NCI-H1105 (cell line): Measurements from ENCODE around the gene RBBP6.

Experiments
- DNase-seq: peaks from one replicate; lab custom pipeline; 2025; lab: John Stamatoyannopoulos, UW

RBBP6 gene

DNA sequence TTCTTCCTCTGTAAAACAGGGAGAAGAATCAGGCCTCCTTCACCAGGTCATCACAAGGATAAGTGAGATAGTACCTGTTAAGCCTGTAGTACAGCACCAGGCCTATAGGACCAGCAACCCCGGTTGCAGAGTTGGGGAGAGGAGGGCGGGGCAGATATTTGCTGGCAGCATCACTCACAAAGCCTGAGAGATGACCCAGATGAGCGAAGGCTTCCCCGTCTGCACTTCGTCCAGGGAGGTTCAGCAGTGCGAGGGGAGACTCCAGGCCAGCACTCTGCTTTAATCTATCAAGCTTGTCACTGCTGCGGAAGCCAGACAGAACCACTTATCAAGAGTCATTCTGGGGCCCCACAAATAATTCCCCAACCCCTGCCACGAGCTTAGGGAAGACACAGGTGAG lies 15.8 kb upstream of the RBBP6 start:
- no peak for DNase-seq

DNA sequence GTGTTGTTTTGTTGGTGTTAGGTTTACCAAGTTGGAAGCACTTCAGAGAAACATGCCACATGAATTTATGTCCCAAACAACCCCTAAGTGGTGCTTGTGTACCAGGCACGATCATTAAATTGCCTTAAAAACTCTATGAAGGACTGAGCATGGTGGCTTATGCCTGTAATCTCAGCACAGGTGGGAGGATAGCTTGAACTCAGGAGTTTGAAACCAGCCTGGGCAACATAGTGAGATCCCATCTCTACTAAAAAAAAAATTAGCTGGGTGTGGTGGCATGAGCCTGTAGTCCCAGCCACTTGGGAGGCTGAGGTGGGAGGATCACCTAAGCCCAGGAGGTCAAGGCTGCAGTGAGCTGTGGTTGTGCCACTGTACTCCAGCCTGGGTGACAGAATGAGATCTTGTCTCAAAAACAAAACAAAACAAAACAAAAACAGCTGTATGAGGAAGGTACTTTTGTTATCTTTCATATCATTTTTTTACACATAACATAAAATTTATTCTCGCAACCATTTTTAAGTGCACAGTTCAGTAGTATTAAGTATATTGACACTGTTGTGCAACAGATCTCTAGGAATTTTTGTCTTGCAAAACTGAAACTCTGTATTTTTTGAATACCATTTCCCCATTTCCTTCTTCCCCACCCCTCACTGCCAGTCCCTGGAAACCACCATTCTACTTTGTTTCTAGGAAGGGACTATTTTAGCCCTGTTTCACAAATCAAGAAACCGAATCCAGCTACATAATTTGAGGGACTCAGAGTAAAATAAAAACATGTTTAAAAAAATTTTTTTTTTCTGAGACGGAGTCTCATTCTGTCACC lies 14.3 kb upstream of the RBBP6 start:
- DNase-seq, result no peak

DNA sequence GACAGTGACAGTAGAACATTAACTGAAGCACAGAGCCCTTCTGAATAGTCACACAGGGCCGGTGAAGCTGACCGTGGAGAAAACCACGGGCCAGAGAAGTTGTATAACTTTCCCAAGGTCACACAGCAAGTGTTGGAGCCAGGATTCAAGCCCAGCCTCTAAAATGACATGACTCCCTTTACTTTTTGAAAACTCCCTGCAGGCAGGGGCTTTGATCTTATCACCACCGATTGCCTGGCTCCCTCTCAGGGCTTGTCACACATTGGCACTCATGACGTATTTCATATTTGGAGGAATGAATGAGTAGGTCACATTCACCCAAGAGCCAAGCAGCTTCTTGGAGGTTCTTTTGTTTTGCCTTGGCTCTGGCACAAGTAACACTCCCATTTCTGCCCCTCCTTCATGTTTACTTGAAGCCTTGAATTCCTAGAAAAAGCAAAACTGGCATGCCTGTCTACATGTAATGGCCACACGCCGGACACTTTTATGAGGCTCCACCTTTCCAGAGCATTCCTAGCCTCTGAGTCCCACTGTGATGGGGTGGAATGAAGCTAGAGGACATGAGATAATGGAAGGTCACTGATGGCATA lies 13.3 kb upstream of the RBBP6 start:
- DNase-seq, result no peak

DNA sequence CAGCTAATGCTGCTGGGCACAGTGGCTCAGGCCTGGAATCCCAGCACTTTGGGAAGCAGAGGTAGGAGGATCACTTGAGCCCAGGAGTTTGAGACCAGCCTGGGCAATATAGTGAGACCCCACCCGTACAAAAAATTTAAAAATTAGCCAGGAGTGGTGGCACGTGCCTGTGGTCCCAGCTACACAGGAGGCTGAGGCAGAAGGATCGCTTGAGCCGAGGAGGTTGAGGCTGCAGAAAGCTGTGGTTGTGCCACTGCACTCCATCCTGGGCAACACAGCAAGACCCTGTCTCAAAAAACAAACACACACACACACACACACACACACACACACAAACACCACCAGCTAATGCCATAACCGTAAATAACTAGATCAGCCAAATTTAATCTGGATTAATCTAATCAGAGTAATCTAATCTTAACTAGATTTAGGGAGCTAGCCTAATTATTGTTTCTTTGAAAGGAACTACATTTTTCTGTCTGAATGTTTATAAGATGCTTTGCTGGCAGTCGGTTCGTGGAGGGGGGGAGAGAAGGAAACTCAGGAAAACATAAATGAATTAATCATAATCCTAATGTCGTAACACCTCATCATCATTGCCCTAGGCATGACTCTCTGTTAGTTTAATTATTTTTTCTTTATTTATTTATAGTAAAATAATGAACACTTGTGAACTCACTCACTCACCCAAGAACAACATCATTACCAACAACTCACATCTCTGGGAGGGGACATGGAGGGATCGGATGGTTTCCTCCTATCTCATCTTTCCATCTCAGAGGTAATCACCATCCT lies 12.5 kb upstream of the RBBP6 start:
- DNase-seq, result no peak

DNA sequence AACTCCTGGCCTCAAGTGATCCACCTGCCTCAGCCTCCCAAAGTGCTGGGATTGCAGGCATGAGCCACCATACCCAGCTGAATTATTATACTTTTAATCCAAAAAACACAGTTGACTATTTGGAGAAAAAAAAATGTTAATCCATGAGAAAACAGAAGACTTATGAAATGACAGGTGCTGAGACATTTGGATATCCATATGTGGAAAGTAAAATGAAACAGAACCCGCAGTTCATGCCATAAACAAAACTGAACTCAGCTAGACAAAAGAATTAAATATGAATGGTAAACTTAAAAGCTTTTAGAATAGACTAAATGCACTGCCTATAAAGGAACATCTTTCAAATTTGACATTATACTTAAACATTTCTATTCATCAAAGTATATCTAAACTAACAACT lies 8.2 kb upstream of the RBBP6 start:
- no peak for DNase-seq

DNA sequence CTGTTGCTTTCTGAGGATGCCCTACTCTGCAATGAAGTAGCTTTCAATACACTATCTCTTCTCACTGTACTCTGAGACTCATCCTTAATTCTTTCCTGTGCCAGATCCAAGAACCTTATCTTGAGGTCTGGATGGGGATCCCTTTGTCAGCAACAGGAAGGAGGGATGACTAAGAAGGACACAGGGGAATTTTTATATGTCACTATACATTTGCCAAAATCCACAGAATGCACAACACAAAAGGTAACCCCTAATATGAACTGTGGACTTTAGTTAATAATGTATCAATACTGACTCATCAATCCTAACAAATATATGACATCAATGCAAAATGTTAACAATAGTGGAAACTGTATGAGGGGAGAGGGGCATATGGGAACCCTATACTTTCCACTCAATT lies 4.7 kb upstream of the RBBP6 start:
- DNase-seq, result no peak

DNA sequence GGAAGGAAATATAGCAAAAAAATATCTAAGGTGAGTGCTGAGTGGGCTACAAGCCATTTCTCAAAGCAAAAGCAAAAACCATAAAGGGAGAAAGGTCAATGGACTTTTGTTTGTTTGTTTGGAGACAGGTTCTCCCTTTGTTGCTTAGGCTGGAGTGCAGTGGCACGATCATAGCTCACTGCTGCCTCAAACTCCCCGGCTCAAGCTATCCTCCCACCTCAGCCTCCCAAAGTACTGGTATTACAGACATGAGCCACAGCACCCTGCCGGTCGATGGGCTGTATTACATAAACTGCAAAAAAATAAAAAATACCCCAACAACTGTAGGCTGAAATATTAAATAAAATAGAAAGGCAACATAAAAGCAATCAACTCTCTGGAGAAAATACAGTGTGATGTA lies 3.5 kb upstream of the RBBP6 start:
- no peak for DNase-seq

DNA sequence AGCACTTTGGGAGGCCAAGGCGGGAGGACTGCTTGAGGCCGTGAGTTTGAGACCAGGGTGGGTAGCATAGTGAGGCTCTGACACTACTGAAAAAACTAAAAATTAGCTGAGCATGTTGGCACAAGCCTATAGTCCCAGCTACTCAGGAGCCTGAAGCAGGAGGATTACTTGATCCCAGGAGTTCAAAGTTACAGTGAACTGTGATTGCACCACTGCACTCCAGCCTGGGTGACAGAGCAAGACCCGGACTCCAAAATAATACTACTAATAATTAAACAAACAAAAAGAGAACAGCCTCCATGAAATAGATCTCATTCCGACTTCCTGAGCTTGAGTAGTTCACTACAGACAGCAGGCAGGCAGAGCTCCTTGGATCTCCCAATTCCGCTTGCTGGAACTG lies 2.7 kb upstream of the RBBP6 start:
- DNase-seq, result no peak

DNA sequence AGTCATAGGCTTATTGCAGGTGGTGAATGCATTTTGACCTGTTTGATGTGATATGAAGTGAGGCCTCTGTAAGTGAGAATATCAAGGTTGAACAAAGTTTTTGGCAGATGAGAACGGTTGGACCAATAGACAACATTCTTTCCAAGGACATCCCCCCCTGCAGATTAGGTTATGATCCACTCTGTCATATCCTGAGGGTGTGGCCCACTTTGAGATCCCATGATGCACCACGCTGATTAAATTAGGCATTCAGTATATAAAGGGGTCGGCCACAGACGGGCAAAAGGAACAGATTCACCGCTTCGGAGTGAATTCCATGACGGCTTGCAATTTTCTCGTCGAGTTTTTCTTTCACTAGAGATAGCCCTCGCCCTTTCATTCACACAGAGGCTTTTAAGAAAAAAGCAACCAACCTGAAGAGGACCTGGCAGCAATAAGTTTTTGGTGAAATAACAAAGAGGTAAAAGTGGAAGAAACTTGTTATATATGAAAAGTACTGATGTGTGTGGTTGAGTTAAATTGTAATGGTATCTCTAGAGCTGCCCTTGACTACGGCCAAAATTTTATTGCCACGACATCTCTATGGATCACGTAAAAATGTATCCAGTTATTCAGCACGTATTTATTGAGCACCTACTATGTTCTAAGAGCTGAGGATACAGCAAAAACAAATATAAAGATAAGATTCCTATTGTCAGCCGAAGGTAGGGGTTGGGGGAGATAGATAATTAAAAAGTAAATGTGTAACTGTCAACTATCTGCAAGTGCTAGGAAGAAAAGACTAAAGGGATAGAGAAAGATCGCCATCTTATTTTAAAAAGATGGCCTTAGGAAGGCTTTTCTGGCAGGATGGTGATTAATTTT lies 1.7 kb upstream of the RBBP6 start:
- no peak for DNase-seq

DNA sequence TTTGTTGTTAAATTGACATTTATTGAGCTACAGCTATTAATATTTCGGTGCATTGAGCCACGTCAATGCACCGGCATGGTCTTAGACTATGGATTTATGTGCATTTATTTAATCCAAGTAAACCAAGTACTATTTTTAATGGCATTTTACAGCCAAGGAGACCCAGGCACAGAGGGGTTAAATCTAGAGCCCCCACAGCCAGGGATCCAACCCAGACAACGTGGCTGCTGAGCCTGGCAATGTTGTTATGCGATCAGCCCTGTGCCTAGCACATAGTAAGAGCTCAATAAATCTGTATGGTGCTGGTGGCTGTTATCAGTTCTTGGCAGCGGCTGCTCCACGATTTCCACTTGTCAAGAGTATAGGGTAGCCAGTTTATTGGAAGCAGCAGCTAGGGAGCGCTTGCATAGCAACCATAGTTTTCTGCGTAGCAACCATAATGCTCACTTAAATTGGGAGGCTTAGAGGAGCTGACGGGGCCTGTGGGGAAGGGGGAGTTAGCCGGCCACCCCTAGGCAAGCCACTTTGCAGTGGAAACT lies 541 bp upstream of the RBBP6 start:
- peak; percentile 67 for DNase-seq

DNA sequence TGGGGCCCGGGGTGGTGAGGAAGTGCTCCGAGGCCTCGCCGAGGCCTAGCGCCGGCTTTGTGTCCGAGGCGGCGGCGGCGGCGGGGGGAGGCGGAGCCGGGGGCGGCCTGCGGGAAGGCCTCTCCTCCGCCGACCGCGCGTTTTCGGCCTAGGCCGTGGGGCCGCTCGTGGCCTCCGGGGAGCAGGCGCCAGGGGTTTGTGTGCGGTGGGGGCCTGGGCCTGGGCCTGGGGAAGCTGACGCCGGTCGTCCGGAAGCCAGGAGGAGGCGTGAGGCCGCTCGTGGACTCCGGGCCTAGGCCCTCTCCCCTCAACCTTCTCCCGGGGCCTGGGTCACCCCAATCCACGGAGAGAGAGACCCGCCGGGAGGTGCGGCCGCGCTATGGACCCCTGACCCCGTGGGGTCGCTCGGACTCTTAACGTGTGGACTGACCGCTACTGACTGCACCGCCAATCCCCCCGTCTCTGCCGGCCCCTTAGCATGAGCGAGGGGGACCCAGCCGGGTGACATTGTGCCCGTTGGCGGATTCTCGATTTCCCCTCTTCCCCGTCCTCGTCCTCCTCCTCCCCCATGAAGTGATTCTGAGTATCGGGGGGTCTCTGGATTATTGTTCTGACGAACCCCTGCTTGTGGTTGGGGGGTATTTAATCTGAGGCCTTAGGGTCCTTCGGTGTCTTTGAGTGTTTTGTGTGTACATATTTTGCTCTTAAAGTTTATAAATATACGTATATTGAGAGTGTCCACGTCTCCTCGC lies 660 bp downstream of the RBBP6 start:
- no peak for DNase-seq

DNA sequence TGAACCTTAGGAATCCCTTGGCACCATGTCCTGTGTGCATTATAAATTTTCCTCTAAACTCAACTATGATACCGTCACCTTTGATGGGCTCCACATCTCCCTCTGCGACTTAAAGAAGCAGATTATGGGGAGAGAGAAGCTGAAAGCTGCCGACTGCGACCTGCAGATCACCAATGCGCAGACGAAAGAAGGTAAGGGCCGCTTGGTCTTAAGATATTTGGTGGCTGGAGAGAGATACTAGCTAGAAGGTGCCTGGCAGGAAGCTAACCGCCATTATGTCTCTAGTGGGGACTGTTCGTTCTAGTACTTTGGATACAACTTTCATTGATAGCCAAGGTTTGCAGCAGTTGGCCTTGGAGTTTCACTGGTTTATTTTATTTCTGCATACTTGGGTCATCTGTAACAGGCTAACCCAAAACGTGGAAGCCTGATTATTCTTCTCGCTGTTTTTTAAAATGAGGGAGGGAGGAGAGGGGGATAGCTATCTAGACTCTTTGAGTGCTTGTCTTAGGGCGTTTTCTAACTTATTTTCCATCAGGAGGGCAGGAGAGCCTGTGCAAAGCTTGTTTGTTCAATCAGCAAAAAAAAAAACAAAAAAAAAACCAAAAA lies 1.3 kb downstream of the RBBP6 start:
- no peak for DNase-seq

DNA sequence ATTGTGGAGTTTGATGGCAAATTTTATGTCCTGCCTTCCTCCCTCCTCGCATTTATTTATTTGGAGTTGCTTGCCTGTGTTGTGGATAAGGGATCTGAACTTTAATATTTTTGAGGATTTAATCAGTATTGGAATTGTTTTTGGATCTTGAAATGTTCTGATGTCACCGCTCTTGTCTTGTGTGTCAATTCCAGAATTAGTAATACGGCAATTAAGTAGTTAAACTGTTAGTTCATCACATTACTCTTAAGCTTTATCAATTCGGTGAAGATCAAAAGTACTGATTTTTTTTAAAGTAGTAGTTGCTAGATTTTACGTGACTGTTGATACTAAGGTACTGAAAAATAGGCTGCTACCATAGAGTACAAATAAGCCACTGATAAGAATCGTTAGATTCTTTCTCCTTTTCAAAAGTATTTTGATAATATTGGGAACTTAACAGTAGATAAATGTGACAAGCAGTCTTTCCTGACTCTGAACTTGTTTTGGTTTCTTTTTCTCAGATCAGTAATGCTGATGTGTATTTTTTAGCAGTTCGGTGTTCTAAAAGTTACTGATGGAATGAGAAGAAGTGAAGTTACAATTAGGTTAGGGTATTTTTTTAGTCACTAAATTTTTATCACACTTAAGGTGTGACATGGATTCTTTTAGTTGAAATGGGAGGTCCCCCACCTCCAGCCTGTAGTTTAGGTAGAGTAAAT lies 2.0 kb downstream of the RBBP6 start:
- DNase-seq, result no peak

DNA sequence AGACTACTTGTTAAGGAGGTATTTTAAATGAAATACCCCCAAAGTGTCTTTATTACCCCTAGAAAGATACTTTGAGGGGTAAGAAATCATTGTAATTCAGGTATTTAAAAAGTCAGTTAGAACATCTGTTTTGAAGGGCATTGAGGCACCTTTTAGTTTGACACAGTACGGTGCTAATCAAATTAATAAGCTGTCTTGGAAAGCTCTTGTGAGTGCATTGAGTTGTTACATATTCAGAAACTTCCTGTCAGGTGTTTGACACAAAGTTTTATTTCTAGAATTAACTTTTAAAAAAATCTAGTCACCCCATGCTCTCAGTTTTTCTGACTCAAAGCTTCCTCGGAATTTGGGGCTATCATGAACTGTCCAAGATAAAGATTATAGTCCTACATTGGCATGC lies 4.6 kb downstream of the RBBP6 start:
- no peak for DNase-seq

DNA sequence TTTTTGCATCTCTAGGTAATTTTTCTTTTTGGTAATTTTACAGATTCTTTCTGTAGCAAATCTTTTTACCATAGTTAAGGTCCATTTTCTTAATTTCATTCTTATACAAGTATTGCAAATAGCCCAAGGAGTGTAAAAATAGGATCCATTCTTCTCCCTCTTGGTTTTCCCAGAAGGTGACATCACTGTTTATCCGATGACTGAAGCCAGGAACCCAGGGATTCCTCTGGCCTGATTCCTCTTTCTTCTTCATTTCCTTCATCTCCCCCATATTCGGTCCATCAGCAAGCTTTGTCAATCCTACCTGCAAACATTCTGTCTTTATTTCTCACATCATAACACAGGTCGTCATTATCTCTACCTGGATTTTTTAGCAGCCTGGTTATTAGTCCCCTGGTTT lies 5.3 kb downstream of the RBBP6 start:
- DNase-seq, result no peak

DNA sequence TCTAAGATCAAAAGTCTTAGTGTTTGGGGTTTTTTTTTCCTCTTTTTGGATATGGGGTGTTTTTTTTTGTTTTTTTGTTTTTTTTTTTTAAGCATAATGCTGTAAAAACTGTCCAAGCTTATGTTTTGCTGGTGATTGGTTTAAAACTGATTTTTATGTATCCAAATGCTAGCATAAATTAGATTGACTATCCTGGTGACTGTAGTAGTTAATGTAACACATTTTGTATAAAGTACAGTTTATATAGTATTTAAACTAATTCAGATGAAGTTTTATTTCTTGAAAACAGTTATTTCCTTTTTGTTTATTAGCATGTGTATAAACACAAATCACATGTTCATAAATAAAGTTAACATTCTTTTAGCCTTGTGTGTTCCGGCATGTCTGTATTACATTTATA lies 10.9 kb downstream of the RBBP6 start:
- no peak for DNase-seq

DNA sequence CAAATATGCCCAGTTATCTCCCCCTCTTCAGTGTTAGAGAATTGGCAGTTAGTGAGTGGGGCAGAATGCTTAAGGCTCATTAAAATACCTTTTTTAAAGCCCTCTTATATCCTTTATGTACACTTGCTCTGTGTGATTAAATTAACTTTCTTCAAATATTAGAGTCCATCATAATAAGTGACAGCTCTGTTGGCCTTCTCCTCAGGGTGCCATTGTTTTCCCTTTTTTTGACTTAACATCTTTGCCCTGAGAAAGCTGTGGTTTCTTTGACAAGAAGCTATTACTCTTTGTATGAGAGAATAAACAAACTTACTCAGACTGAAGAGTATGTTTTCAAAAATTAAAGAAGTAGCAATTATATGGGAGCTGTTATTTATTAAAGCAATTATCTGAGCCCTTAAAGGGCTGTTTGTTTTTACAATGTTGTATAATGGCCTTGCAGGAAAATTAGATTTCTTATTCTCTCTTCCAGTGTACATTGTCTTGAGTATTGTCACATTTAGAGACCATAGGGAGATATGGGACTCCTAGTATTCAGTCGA lies 13.4 kb downstream of the RBBP6 start:
- no peak for DNase-seq

DNA sequence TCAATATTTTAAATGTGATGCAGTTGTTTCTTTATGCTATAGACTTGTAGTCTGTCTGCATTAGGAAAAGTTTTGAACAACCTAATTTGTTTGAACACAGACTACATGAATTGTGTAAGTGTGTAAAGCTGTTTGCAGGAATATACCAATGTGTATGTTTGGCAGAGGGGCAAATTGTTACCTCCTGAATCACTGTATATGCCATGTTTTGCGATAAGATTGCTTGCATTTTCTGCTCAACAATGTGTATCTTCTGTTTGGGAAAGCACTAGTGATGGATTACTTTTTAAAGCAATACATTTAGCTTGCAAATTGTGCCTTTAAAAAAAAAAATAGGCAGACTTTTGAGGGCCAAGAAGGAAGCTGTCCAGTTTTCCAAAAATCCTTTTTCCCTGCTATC lies 14.6 kb downstream of the RBBP6 start:
- no peak for DNase-seq

DNA sequence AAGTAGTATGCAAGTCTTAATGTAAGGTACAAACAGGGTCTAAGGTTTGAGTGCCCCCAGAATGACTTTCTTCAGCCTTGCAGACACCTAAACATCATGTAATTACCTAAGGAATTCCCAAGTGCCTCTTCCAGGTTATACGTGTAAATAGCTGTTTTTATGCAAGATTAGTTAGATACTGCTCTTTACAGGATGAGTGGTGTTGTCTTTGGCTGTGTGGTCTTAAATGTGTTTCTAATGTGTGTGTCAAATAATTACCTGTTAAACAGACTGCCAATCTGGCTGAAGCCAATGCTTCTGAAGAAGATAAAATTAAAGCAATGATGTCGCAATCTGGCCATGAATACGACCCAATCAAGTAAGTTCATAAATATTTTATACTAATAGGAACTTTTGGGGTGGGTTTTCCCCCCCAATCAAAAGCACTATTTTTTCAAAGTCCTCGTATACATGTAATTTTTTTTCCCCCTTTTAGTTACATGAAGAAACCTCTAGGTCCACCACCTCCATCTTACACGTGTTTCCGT lies 16.0 kb downstream of the RBBP6 start:
- DNase-seq, result no peak

DNA sequence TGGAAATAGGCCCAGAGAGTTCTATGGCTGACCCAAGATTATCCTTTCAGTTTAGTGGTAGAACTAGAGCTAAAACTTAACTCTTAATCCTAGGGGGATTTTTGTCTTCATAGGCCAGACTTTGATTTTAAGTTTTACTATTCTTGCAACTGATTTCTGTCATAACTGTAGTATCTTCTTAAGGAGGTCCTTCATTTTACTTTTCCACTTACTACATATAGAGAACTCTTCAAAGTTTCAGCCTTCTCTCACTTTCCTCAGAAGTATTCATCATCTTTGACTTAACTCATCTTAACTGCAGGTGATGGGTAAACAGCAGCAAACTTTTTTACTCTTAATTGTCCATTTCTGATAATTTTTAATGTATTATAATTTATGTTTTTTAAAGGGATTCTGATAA lies 23.4 kb downstream of the RBBP6 start:
- no peak for DNase-seq
